HK-2 (cell line): ENCODE results near the gene SLC25A27.
A peak's percentile ranks its signal among the peaks of the same experiment; 100 is the strongest.
"Not testable (repeated sequence)": the region's sequence is repeated elsewhere in the genome, so short reads cannot be mapped to it uniquely, and the experiment has no call there.

Source experiments
- DNase-seq: peaks from one replicate; pipeline ENCODE4 v3.0.0-alpha.2; 2018; ENCODE audit not compliant: unreplicated experiment

SLC25A27 gene, protein sequence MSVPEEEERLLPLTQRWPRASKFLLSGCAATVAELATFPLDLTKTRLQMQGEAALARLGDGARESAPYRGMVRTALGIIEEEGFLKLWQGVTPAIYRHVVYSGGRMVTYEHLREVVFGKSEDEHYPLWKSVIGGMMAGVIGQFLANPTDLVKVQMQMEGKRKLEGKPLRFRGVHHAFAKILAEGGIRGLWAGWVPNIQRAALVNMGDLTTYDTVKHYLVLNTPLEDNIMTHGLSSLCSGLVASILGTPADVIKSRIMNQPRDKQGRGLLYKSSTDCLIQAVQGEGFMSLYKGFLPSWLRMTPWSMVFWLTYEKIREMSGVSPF

GRCh38 chr6:46652603-46653438, at the start of gene SLC25A27, which contains the start of gene CYP39A1:
TSS of gene SLC25A27 (plus strand) at chr6:46652975. CDS start at chr6:46653193, 218 bp downstream.
TSS of gene CYP39A1 (minus strand) at chr6:46652818. CDS start at chr6:46652582, 236 bp downstream.
- DNase-seq, result peak; percentile 82

- no peak for DNase-seq
Observed at GRCh38 chr6:46605091-46605797, 47.5 kb upstream of the SLC25A27 start.

GRCh38 chr6:46606338-46606737, 46.4 kb upstream of the SLC25A27 start:
- DNase-seq, result no peak

- no peak for DNase-seq
Observed at GRCh38 chr6:46610862-46611553, 41.8 kb upstream of the SLC25A27 start.

DNA sequence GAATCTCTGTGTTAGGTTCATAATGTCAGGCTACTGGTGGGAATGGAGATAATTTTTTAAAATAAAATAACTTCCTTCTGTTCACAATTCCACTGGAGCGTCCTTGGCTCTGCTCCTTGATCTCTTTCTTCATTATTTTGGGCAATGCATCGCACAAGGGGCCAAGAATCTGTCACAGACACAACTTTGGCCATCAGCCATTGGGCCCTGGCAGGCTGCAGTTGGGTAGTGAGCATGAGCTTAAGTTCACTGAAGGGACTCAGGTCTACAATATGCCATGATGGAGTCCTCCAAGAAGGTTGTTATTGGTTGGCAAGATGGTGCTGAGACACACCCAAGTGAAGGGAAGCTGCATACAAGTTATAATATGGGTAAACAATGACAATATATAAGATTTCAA, 40.1 kb upstream of the SLC25A27 start:
- DNase-seq, result no peak

- no peak for DNase-seq
Observed at GRCh38 chr6:46618726-46619125, 34.0 kb upstream of the SLC25A27 start.

- DNase-seq, result no peak
Observed at GRCh38 chr6:46626228-46626909, 26.4 kb upstream of the SLC25A27 start.

DNA sequence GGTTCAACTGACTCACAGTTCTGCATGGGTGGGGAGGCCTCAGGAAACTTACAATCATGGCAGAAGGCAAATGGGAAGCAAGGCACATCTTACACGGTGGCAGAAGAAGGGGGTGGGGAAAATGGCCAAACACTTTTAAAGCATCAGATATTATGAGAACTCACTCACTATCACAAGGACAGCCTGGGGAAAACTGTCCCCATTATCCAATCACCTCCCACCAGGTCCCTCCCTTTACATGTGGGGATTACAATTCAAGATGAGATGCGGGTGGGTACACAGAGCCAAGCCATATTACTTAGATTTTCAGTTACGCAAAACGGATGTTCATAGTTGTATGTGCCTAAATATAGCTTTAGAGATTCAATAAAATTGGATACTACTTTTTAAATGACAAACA, 25.8 kb upstream of the SLC25A27 start:
- no peak for DNase-seq

- no peak for DNase-seq
Observed at GRCh38 chr6:46628498-46628897, 24.3 kb upstream of the SLC25A27 start.

- DNase-seq, result no peak
Observed at GRCh38 chr6:46628976-46629375, 23.8 kb upstream of the SLC25A27 start.

DNA sequence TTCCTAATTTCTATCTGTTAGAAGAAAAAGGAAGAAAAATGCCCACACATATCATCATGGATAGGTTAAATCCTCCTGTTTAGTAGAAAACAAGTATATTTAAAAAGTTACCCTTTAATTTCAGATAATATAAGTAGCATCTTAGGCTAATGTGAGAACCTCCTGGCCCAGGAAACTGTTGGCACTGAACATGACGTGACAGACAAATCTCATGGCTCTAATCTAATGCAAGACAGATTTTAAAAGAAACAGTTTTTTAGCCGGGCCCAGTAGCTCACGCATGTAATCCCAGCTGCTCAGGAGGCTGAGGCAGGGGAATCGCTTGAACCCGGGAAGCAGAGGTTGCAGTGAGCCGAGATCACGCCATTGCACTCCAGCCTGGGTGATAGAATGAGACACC, 23.1 kb upstream of the SLC25A27 start:
- no peak for DNase-seq

DNA sequence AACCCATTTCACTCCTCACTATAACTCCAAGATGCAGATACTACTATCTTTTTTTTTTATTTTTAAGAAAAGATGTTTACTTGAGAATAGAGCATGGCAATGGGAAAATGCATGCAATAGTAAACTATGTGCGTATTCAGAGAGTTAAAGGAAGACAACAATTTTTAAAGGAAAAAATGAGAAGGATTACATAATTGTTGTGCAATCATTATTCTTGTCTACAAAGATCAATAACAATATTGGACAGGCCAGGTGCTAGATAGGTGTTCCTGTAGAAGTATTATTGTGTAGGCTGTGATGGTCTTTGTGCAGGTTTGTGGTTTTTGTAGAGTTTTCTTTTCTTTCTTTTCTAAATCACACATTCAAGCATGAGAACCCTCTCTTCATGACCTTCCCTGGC, 20.7 kb upstream of the SLC25A27 start:
- DNase-seq, result no peak

DNA sequence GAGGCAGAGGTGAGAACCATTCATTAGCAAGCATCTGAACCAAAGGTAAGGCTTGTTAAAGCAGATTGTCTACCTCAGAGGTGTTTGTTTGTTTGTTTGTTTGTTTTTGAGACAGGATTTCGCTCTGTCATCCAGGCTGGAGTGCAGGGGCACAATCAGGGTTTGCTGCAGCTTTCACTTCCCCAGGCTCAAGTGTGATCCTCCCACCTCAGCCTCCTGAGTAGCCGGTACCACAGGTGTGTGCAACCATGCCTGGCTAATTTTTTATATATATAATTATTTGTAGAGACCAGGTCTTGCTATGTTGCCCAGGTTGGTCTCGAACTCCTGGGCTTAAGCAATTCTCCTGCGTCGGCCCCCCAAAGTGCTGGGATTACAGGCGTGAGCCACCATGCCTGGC, 17.3 kb upstream of the SLC25A27 start:
- DNase-seq, result no peak

GRCh38 chr6:46637145-46637544, 15.6 kb upstream of the SLC25A27 start:
- DNase-seq, result no peak

GRCh38 chr6:46637933-46638332, 14.8 kb upstream of the SLC25A27 start:
- no peak for DNase-seq

DNA sequence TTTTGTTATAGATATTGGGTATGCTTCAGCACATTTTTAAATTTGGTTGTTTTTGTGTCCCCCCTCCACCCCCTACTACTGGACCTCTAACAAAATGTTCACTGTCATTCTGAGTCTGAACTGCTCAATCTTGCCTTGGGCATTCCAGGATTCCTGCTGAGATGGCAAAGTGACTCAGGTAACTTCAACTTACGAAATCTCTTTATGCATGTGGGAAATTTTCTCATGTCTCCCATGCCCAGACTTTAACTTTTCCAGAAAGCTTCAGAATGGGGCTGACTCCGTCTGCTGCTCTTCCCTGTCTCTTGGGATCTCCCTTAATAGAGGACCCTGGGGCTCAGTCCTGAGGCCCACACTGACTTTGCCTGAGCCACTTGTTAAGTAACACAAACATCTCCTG, 14.1 kb upstream of the SLC25A27 start:
- DNase-seq, result no peak

DNA sequence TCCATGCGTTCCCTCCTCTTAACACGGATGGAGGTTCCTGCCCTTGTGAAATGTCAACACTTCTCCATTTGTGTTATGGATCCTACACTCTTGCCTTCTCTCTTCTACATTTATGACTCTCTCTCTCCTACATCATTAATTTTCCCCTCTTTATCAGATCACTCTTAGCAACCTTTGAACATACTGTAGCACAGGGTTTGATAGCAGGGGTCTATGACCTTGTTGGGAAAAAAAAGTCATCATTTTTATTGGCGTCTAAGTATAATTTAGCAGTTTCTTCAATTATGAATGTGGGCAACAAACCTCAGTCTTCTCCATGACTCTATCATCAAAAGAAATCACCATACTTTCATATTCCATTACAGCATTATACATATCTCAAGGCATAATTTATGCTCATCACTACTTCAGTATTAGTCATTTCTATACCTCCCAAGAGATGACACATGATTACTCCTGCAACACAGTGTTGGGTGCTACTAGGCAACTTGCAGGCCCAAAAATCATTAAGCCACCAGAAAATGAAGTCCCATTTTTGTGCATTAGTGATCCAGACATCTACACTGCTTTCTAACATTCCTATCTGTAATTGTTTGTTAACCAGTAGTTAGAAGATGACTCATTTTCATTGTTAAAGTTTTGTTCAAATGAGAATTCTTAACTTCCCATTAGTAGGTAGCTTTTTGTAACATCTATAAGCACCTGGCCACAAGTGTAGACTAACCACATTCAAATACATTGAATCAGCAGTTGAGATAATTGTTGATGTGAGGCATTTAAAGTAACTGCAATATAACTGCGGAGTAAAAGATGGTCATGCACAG, 9.6 kb upstream of the SLC25A27 start:
- DNase-seq, result no peak

GRCh38 chr6:46645265-46645664, 7.5 kb upstream of the SLC25A27 start:
- no peak for DNase-seq

GRCh38 chr6:46648108-46648507, 4.7 kb upstream of the SLC25A27 start:
- DNase-seq, result not testable (repeated sequence)

DNA sequence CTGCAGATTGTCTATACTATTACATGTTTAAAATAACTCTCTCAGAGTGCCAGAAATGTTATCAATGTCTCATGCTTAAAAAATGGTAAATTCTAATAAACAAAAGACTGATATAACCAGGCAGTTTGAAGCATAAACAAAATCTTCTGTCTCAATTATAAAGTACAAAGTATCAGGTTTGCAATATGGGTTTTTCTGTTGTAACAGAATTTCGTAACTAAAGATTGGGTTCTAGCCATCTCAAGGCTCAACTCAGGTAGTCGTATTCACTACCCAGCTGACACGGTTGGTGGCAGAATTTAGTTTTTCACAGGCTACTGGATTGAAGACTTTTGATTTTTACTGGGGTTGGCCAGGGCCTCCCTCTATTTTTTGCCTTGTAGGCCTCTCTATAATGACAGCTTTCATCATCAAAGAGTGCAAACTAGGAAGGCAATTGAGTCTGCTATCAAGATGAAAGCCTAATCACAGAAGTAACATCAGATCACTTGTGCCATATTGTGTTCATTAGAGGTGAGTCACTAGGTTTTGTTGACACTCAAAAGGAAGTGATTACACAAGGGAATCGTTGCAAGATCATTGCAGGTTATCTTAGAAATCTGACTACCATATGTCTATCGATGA, 3.8 kb upstream of the SLC25A27 start:
- DNase-seq, result no peak
